T-helper 17 cell (primary cell): Measurements from ENCODE around the gene MMP14. TPM values are rescaled to one million over a fixed set of nuclear protein-coding genes. Genes with fewer than 3 reads are reported as not detected.
"Not testable (repeated sequence)": the region's sequence is repeated elsewhere in the genome, so short reads cannot be mapped to it uniquely, and the experiment has no call there.

Source experiments
- ATAC-seq: fragments of 150-1000 bp; cut with Tn5 transposase; 2 replicates; pipeline ENCODE4 v1.10.0; 2021; ENCODE audit warnings: mild to moderate bottlenecking, moderate library complexity
- DNase-seq, 3 donors: peaks; one replicate each; pipeline versions ENCODE4 v3.0.0 to v3.0.0-alpha.2; 2020 to 2021
- H3K9me3 ChIP-seq: one replicate; pipeline ENCODE4 v1.7.0; 2013; ENCODE audit warnings: low read length, mild to moderate bottlenecking; ENCODE audit not compliant: control insufficient read depth, poor library complexity, severe bottlenecking
- H3K27ac Mint-ChIP-seq: one replicate; pipeline ENCODE4 v1.8.0; 2022; ENCODE audit warnings: mild to moderate bottlenecking, moderate library complexity, mixed read lengths
- H3K27me3 Mint-ChIP-seq: one replicate; pipeline ENCODE4 v1.8.0; 2022; ENCODE audit warnings: mixed read lengths
- H3K36me3 Mint-ChIP-seq: one replicate; pipeline ENCODE4 v1.8.0; 2022; ENCODE audit warnings: low read depth, mixed read lengths
- H3K4me1 Mint-ChIP-seq: one replicate; pipeline ENCODE4 v1.8.0; 2022; ENCODE audit warnings: mild to moderate bottlenecking, mixed read lengths
- H3K4me3 Mint-ChIP-seq: one replicate; pipeline ENCODE4 v1.8.0; 2022; ENCODE audit warnings: mild to moderate bottlenecking, moderate library complexity, mixed read lengths
- total RNA-seq, 4 donors: library from RNA in 2 of 4; stranded (reverse) in 2 of 4; gene quantifications; one replicate each; pipeline ENCODE4 v1.2.3 and lab custom pipeline; 2022 to 2026

Gene MMP14
- total RNA-seq, 2 donors from 2014 or later, result 0.85 to 1.0 TPM

- H3K4me3 Mint-ChIP-seq, result no peak overlapping the region
- DNase-seq (no peak), ATAC-seq (no peak)
- H3K9me3 ChIP-seq, result no peaks in the 10 kb centered on the region
- H3K27me3 Mint-ChIP-seq, result peaks cover 23% of the 10 kb centered on the region
- no peak overlapping the region for H3K27ac Mint-ChIP-seq
- peaks cover 5% of the 10 kb centered on the region for H3K4me1 Mint-ChIP-seq
- H3K36me3 Mint-ChIP-seq, result no peaks in the 10 kb centered on the region
Observed at GRCh38 chr14:22849212-22849819, 12.9 kb downstream of the MMP14 start.

GRCh38 chr14:22850944-22851764, 14.8 kb downstream of the MMP14 start:
- Mint-ChIP-seq H3K36me3 (peaks cover under 1% of the 10 kb centered on the region), H3K27me3 (peaks cover 10% of the 10 kb centered on the region), H3K27ac (no peak overlapping the region), H3K4me1 (peaks cover 5% of the 10 kb centered on the region), H3K4me3 (no peak overlapping the region)
- no peaks in the 10 kb centered on the region for H3K9me3 ChIP-seq
- ATAC-seq (no peak), DNase-seq (no peak)

GRCh38 chr14:22852178-22852577, 15.8 kb downstream of the MMP14 start:
- not testable (repeated sequence) for H3K27ac Mint-ChIP-seq, DNase-seq, H3K36me3 Mint-ChIP-seq, H3K9me3 ChIP-seq, ATAC-seq, H3K4me1 Mint-ChIP-seq, H3K4me3 Mint-ChIP-seq, H3K27me3 Mint-ChIP-seq

GRCh38 chr14:22852599-22852939, 16.2 kb downstream of the MMP14 start:
- H3K27ac Mint-ChIP-seq, result no peak overlapping the region
- H3K4me1 Mint-ChIP-seq, result peaks cover 6% of the 10 kb centered on the region
- DNase-seq (no peak), ATAC-seq (no peak)
- H3K9me3 ChIP-seq, result no peaks in the 10 kb centered on the region
- peak overlapping the region; percentile 87 for H3K4me3 Mint-ChIP-seq
- peaks cover 3% of the 10 kb centered on the region for H3K36me3 Mint-ChIP-seq
- H3K27me3 Mint-ChIP-seq, result peaks cover 6% of the 10 kb centered on the region

GRCh38 chr14:22852940-22853767, 16.8 kb downstream of the MMP14 start:
- H3K9me3 ChIP-seq, result no peaks in the 10 kb centered on the region
- peak; percentile 76 to 94 (median 79) for DNase-seq
- ATAC-seq, result peak; percentile 93
- peak overlapping the region; percentile 87 for H3K4me3 Mint-ChIP-seq
- H3K27ac Mint-ChIP-seq, result peak overlapping the region; percentile 39
- peaks cover 6% of the 10 kb centered on the region for H3K27me3 Mint-ChIP-seq
- peaks cover 9% of the 10 kb centered on the region for H3K4me1 Mint-ChIP-seq
- peaks cover 3% of the 10 kb centered on the region for H3K36me3 Mint-ChIP-seq

GRCh38 chr14:22854296-22854695, 17.9 kb downstream of the MMP14 start:
- H3K4me3 Mint-ChIP-seq, H3K27me3 Mint-ChIP-seq, H3K9me3 ChIP-seq, DNase-seq, H3K27ac Mint-ChIP-seq, ATAC-seq, H3K36me3 Mint-ChIP-seq: not testable (repeated sequence)
- H3K4me1 Mint-ChIP-seq, result peaks cover 14% of the 10 kb centered on the region

GRCh38 chr14:22854963-22855724, 18.8 kb downstream of the MMP14 start:
- H3K27ac Mint-ChIP-seq, result no peak overlapping the region
- no peak for DNase-seq
- ATAC-seq, result no peak
- peaks cover 14% of the 10 kb centered on the region for H3K4me1 Mint-ChIP-seq
- peaks cover 3% of the 10 kb centered on the region for H3K36me3 Mint-ChIP-seq
- peak overlapping the region; percentile 15 for H3K4me3 Mint-ChIP-seq
- no peaks in the 10 kb centered on the region for H3K9me3 ChIP-seq
- peaks cover 6% of the 10 kb centered on the region for H3K27me3 Mint-ChIP-seq

GRCh38 chr14:22856428-22856827, 20.0 kb downstream of the MMP14 start:
- no peaks in the 10 kb centered on the region for H3K9me3 ChIP-seq
- Mint-ChIP-seq H3K4me3 (no peak overlapping the region), H3K36me3 (peaks cover 3% of the 10 kb centered on the region), H3K4me1 (peaks cover 12% of the 10 kb centered on the region), H3K27me3 (peaks cover 6% of the 10 kb centered on the region), H3K27ac (no peak overlapping the region)
- no peak for DNase-seq
- ATAC-seq, result no peak

- H3K36me3 Mint-ChIP-seq, H3K27me3 Mint-ChIP-seq, H3K27ac Mint-ChIP-seq, H3K9me3 ChIP-seq, H3K4me3 Mint-ChIP-seq, ATAC-seq, DNase-seq: not testable (repeated sequence)
- H3K4me1 Mint-ChIP-seq, result peaks cover 13% of the 10 kb centered on the region
Observed at GRCh38 chr14:22860377-22860776, 24.0 kb downstream of the MMP14 start.

- no peaks in the 10 kb centered on the region for H3K9me3 ChIP-seq
- no peak for ATAC-seq
- Mint-ChIP-seq H3K27me3 (no peaks in the 10 kb centered on the region), H3K27ac (no peak overlapping the region), H3K4me1 (peaks cover 15% of the 10 kb centered on the region), H3K36me3 (no peaks in the 10 kb centered on the region), H3K4me3 (no peak overlapping the region)
- DNase-seq, result no peak
Observed at GRCh38 chr14:22861651-22862050, 25.3 kb downstream of the MMP14 start.

GRCh38 chr14:22864979-22865378, 28.6 kb downstream of the MMP14 start:
- DNase-seq, result no peak
- peaks cover 10% of the 10 kb centered on the region for H3K4me1 Mint-ChIP-seq
- no peak overlapping the region for H3K4me3 Mint-ChIP-seq
- H3K36me3 Mint-ChIP-seq, result no peaks in the 10 kb centered on the region
- ATAC-seq, result no peak
- no peak overlapping the region for H3K27ac Mint-ChIP-seq
- H3K9me3 ChIP-seq, result no peaks in the 10 kb centered on the region
- H3K27me3 Mint-ChIP-seq, result no peaks in the 10 kb centered on the region

GRCh38 chr14:22865424-22866405, 29.3 kb downstream of the MMP14 start:
- ATAC-seq (no peak), DNase-seq (no peak)
- H3K27me3 Mint-ChIP-seq, result no peaks in the 10 kb centered on the region
- peaks cover 14% of the 10 kb centered on the region for H3K4me1 Mint-ChIP-seq
- no peaks in the 10 kb centered on the region for H3K36me3 Mint-ChIP-seq
- H3K9me3 ChIP-seq, result no peaks in the 10 kb centered on the region
- no peak overlapping the region for H3K4me3 Mint-ChIP-seq
- no peak overlapping the region for H3K27ac Mint-ChIP-seq
